ENCODE results near the gene TBATA.

Gene TBATA, protein sequence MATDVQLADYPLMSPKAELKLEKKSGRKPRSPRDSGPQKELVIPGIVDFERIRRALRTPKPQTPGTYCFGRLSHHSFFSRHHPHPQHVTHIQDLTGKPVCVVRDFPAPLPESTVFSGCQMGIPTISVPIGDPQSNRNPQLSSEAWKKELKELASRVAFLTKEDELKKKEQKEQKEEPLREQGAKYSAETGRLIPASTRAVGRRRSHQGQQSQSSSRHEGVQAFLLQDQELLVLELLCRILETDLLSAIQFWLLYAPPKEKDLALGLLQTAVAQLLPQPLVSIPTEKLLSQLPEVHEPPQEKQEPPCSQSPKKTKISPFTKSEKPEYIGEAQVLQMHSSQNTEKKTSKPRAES

DNA sequence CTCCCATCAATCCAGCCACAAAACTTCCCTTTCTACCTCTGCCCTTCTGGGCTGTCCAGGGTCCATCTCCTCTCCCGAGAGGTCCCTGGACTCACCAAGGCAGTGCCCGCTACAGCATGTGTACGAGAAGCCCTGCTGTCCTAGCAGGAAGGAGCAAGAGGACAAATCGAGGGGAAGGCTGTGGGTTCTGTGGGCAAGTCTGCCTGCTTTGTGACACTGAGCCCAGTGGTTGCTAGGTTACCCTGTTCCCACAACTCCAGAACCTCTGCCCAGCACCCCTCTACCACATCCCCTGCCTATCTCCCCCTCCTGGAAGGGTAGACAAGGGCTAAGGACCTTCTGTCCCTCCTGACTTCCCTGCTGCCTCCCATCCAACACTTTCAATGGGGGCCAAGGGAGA lies at the start of gene TBATA:
TBATA (minus strand) TSS at position 188 of the 400 bp plus-strand sequence. CDS start 1,998 bp downstream, outside the sequence.
- DNase-seq (ENCODE audit: low read depth in 2 of 2), result no peak

DNA sequence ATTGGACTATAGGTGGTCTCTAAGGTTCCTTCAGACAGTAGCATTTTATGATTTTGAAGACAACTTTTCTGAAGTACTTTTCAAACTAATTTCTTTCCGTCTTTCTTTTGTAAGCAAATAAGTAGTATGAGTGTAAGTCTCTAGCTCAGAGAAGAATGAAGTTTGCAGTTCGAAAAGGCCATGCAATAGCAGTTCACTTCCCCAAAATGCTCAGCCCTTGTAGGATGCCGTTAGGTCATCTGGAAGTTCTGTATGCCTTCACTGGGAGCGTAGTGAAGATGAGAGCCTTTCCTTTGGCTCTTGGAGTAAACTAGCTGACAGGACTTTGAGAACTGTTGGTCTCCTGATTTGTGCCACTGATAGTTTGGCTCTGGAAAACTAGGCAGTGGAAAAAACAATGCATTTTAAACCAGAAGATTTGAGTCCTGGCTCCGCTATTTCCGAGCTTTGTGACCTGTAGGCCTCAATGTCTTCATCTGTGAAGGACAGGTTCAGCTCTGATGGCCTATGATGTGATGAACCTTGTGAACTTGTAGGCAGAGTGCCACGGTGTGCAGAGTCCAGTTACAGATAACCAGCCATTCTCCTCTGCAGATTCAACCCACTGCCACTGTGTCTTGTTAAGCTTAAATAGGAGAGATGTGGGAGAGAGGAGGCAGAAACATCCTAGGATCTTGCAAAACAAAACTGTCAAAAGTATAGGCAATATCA lies 49.4 kb upstream of the TBATA start:
- no peak for DNase-seq (ENCODE audit: low read depth in 2 of 2)

DNA sequence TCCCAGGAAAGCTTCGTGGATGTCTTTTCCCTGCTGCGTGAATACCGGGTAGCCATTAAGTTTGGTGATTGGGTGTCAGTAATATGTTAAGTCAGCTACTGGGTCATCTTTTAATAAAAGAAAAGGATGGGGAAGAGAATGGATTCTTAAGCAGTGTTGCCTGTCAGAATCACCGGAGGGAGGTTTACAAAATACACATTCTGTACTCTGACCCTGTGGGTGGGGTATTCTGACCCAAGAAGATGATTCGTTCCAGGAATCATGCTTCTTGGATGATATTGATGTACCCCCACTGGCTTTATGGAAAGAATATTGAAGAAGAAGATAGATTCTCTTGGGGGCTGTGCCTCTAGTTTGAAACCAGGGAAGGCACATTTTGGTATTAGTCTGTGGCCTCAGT lies 48.8 kb upstream of the TBATA start:
- no peak for DNase-seq (ENCODE audit: low read depth in 2 of 2)

DNA sequence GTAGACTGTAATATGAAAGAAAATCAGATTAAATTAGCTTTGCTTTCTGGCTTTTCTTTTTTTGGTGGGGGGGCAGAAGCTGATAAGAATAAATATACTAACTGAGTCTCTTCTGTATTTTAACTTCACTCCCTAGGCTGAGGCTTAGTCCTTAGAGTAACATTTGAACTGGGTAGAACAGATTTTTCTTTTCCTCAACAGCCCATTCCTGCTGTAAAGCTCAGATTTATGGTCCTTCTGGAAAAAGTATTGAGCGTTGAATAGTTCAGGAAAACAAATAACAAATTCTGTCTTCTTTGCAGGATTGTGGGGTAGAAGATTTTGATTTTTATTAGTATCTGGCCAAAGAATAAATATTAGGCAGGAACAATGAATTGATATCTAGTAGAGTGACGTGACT lies 48.4 kb upstream of the TBATA start:
- DNase-seq (ENCODE audit: low read depth in 2 of 2), result no peak

DNA sequence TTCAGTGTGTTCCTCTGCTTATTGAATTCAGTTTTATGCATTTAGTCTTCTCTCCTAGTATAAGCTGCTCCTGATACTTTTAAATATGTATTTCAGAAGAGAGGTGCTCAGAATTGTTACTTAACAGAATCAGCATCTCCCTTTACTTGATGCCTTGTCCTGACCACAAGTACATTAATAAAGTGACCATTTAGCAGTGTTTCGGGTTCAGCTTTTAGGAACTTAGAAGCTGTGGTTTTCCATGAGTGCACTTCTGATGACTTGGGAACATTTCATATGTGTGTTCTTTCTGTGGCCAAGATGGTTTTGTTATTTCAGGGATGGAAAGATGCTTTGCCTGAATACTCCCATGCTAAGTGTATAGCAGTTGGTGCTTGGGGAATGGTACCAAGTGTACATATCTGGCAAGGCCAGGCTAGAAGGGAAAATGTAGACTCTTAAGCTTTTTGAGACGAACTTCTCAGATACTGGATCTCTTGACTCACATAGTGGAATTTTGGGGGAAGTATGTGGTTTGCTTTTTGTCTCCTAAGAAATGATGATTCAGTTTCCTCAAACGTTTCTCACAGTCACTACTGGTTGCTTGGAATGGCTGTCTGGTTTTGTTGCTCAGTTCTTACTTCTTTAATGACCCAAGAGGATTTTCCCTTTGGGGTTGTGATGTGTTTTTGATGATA lies 47.8 kb upstream of the TBATA start:
- no peak for DNase-seq (ENCODE audit: low read depth in 2 of 2)

DNA sequence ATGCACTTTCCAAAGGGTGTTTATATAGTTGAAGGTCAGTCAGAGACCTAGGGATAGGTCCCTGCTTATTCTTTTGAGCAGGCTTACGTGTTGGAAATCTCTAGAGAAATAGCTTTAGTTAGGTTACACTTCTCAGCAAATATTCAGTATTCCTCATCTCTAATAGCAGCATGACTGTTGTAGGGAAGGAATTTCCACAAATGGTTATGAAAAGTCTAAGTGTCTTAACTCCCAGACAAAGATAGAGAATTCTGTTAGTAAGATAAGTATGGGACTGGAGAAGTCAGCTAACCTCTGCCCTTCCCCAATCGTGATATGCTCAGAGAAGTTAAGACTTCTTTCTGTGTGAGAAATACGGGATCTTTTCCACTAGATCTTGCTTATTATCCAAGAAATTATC lies 47.0 kb upstream of the TBATA start:
- DNase-seq (ENCODE audit: low read depth in 2 of 2), result no peak

DNA sequence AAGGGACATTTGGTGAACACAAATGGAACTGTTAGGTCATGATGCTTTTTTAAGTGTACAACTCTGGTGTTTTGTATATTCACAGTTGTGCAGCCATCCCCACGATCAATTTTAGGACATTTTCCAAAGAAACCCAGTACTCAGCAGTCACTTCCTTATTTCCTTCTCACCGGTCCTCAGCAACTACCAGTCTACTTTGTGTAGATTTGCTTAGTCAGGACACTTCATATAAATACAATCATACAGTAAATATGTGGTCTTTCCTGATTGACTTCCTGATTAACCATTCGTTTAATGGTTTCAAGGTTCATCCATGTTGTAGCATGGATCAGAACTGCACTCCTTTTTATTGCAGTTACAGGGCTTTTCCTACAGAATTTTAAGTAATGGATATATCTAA lies 45.0 kb upstream of the TBATA start:
- no peak for DNase-seq (ENCODE audit: low read depth in 2 of 2)

DNA sequence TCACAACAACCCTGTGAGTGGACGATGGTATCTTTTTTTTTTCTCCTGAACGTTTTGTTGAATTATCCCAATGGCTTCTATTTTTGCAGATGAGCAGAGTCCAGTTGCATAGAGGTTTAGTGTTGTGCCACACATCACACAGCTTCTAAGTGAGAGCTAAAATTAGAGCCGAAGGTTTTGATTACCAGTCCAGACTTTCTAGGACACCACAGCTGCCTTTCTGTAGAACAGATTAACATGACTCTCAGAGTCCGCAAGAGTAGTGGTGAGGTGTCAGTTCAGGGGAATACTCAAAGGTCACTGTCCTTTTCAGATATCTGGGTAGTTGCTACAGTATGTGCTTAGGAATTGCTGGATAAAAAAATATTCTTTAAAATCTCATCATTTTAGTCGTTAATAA lies 44.4 kb upstream of the TBATA start:
- no peak for DNase-seq (ENCODE audit: low read depth in 2 of 2)

DNA sequence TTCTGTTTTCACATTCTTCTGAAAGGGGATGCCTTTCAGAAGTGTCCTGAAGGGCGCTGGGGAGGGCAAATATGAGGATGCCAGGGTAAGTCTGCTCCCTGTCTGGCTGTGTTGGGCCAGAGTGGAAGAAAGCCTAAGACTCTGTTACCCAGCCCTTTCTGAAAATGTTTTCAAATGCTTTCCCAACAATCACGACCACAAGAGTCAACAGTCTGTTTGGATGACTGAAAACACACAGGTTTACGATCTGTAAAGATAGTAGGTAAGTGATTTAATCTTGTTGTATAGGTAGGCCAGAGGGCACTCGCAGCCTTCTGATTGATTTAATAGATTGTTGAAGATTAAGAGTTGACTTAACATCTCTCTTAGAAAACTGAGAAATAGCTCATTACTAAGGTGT lies 43.7 kb upstream of the TBATA start:
- DNase-seq (ENCODE audit: low read depth in 2 of 2), result no peak

DNA sequence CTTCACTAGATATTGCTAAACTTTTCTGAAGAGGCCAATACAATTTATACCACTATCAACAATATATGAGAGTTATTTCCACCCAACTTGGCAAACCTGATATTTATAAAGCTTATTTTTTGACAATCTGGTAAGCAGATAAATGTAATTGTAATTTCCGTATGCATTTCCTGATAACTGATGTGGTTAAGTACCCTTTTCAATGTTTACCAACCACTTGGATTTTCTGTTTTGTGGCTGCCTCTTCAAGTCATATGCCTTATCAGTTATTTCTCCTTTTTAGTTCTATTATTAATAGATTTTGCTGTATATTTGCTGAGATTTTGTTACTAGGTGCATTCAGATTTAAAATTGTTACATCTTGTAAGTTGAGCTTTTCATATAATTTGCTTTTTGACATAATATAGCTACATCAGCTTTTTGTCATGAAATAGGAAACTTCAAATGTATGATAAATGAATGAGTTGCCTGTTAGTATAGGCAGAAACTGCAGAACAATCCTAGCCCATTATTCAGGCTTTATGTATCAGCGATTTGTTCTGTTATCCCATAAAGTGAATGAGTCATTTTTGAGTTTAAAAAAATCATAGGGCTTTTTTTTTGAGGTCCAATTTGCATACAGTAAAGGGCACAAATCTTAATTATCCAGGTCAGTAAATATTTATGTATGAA lies 42.0 kb upstream of the TBATA start:
- DNase-seq (ENCODE audit: low read depth in 2 of 2), result no peak

DNA sequence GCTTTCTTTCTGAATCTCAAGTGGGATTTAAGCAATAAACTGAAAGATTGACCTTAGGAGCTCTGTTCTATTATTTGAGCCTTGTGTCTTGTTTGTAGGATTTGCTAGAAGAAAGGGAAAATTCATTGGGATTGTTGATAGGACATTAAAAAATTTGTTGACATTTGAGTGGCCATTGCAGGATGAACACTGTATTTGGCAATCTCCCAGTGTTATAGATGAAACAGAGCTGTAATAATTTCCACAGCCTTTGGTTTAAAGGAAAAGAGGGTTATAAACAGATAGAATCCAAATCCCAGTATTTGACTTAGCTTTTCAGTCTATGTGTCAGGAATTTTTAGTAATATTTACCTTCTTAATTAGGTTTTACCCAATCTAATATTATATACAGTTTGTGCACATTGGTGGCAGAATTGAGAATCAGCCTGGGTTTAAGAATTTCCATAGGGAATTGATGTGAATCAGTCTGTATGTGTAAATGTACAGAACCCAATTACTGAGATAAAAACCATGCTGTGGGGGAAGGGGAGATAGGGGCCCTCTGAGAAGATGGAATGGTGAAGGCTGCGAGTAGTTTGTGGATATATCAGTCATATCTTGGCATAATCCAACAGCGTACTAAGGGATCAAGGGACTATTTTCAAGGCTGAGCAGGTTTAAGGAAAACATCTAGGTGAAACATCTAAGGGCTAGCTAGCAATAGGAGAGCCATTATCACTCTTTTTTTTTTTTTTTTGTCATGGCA lies 37.1 kb upstream of the TBATA start:
- DNase-seq (ENCODE audit: low read depth in 2 of 2), result no peak

DNA sequence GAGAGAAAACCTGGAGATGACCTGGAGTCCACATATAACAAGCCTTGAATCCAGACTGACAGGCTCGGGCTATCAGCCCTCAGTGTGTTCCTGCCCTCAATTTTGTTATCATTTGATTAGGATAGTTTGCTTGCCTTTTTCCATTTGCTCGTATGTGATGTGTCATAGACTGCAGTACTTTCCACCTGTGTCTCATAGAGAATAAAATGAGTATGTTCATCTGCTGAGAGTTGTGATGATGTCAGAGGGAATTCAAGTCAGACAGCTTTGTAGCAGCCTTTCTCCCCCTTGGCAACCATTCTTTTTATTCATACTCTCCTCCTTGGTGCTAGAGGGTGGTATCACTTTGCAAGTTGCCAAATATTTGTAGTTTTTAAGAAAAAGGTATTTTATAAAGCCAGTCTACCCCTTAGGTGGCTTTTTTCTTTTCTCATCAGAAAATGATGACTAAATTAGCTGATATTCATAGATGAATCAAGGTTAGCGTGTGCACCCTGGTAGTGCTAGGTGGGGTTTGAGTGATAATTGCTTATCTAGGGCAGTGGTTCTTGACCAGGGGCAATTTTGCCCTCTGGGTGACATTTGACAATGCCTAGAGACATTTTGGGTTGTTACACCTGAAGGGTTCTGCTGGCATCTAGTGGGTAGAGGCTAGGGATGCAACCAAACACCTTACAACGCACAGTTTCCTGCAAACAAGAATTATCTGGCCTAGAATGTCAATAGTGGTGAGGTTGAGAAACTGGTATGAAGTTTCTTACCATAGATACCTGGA lies 36.0 kb upstream of the TBATA start:
- DNase-seq (ENCODE audit: low read depth in 2 of 2), result no peak

DNA sequence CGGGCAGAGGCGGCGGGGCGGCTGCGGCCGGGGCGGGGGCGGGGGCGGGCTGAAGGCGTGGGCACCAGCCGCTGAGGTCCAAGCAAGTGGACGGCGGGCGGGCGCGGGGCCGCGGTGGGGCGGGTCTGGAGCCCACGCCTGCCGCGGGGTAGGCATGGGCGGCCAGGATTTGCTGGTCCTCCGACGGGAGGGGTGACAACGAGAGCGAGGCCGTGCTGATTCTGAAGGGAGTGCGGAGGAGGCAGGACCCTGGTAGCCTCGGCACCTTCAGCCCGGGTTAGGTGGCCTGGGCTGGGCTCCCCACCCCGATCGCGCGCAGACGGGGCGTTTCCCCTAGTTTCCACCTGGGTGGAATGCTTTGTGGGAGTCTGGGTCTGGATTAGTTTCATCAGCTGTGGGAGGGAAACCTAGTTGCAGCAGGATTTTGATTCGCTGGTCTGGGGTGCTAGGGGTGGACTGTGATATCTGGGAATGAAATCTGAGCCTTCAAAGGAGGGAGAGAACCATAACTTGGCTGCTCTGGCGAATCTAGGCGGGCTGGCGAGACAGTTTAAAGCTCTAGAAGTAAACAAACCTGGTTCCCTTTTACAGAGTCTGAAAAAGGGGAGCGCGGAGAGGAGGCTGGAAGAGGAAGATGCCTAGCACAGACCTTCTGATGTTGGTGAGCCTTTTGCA lies 31.2 kb upstream of the TBATA start:
- DNase-seq (ENCODE audit: low read depth in 2 of 2), result peak; percentile 4 to 5

DNA sequence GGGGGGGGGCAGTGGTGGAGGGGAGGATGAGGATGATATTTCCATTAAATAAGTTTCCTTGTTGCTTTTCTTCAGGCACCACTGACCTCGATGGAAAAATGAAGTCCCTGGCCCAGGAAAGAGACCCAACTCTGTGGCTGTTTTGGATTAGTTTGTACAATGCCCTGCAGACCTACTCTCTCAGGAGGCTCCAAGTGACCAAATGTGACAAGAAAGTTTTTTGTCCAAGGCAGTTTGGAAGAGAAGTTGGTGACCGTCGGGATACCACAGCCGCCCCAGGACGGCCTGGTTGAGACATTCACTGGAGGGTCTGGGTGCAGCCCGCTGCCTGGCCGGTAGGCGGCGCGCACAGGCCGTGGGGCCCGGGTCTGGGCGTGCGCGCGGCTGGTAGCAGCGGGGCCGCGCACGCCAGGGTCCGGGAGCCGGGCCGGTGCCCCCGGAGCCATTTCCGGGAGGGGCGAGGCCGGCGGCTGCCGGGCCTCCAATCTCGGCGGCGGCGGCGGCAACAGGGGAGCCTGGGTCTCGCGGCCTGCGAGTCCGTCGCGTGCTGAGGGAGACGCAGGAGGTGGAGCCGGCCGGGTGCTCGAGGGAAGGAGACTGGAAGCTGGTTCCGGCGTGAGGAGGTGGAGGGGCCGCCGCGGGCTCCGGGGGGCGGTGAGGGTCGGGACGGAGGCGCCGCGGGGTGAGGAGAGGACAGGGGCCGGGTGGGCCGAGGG lies 30.5 kb upstream of the TBATA start, which contains the start of gene SGPL1:
SGPL1 (plus strand) TSS at position 445 of the 716 bp plus-strand sequence. CDS start 906 bp downstream, outside the sequence.
- DNase-seq (ENCODE audit: low read depth in 2 of 2), result peak; percentile 64 to 70

DNA sequence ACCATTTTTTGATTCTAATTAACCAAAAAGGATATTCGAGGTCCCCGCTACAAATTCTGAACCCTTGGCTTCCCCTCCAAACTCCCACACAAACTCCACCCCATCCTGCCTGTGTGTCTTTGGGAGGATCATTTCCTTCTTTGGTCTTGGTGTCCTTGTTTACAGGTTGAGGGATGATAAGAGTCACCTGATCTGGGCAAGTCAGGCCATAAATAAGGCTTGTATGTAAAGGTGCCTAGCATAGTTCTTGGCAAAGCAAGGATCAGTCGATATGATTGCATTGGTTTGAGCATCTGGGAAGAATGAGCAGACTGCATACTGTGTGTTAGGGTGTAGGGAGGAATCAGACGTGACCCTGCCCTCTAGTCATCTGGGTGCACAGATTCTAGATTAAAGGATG lies 28.9 kb upstream of the TBATA start:
- DNase-seq (ENCODE audit: low read depth in 2 of 2), result no peak

DNA sequence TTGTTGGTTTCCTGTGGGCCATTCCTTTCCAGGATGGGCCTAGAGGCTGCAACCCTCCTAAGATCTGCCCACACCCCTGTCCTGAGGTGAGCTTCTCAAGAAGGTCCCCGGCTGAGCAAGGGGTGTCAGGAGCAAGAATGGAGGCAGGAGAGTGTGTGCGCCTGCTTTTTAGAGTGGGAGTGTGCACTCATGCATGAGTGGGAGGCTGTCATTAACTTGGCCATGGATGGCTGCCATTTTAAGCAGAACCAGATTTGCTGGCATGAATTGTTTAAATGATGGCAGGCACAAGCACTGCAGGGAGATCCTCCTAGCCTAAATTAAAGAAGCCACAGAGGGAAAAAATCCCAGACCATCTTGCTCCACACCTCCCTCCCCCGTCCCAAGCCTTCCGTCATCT lies 27.6 kb upstream of the TBATA start:
- DNase-seq (ENCODE audit: low read depth in 2 of 2), result no peak

DNA sequence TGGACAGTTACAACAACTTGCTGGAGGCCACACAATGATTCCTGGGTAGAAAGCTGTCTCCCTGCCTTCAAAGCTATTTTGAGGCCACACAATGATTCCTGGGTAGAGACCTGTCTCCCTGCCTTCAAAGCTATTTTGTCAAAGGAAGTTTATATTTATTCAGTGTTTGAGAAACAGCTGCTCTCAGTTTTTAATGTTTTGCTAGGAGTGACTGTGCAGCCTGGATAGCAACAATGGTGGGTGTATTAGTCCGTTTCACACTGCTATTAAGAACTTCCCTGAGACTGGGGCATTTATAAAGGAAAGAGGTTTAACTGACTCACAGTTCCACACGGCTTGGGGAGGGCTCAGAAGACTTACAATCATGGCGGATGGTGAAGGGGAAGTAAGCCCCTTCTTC lies 26.7 kb upstream of the TBATA start:
- no peak for DNase-seq (ENCODE audit: low read depth in 2 of 2)

DNA sequence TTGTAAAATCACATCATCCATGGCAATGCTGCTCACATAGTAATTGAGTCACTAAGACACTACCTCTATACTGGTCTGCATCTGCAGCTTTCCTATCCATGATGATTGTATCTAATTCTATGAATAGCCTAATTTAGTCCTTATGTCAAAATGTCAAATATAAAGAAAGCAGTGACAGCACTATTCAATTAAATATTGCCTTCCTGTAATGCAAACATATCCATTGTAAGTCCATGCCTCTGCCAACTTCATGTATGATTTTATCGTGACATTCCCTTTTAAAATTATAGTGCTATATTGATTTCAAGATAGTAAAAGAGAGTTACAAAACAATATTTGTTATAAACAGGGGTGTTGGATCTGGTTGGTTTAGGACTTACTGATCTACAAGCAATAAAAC lies 25.8 kb upstream of the TBATA start:
- DNase-seq (ENCODE audit: low read depth in 2 of 2), result no peak

DNA sequence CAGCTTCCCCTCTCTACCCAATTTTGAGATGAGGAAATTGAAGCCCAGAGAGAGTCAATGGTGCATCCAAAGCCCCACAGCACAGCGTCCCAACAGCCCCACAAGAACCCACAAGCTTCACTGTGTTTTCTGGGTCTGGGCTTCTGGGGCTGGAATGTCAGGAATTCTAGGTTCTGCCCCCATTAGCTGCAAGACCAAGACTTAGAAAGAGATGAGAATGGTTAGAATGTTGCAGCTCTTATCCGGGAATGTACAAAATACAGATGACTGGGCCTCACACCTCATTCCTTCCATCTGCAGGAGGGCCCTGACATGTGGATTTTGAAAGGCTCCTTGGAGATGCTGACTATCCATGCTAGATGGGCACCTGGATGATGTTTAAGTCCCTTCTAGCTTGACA lies 24.5 kb upstream of the TBATA start:
- DNase-seq (ENCODE audit: low read depth in 2 of 2), result no peak

Measured in activated CD8-positive, alpha-beta memory T cell treated with anti-CD3 and anti-CD28 coated beads for 4 hours (primary cell).